ENCODE measurements around the gene SLC16A8. TPM values are rescaled to one million over a fixed set of nuclear protein-coding genes. Genes with fewer than 3 reads are reported as not detected.
A peak's percentile ranks its signal among the peaks of the same experiment; 100 is the strongest.

SLC16A8 gene
- total RNA-seq, 1 experiment from 2014 or later = 1.1 TPM

GRCh38 chr22:38132136-38132535 is 48.2 kb upstream of the SLC16A8 start:
- Histone ChIP-seq H3K23ac (ENCODE audit: insufficient read length, low read depth, low read length) (no peak overlapping the region), H3T11ph (ENCODE audit: low read length) (no peak overlapping the region), H2BK120ac (ENCODE audit: low read depth, low read length, poor library complexity, severe bottlenecking) (no peak overlapping the region), H4K5ac (ENCODE audit: insufficient read length, low read depth, low read length) (no peak overlapping the region), H3K18ac (ENCODE audit: insufficient read length, low read depth, low read length) (no peak overlapping the region), H2BK15ac (ENCODE audit: low read depth, low read length) (no peak overlapping the region), H3K27me3 (ENCODE audit: insufficient read depth, low read length) (no peaks in the 10 kb centered on the region), H4K91ac (ENCODE audit: insufficient read length, low read depth, low read length) (no peak overlapping the region), H3K14ac (ENCODE audit: insufficient read depth, low read length) (no peak overlapping the region), H2BK20ac (ENCODE audit: low read depth, low read length, poor library complexity, severe bottlenecking) (no peak overlapping the region), H2AK5ac (ENCODE audit: insufficient read length, low read length) (no peak overlapping the region), H3K4me1 (ENCODE audit: insufficient read depth, low read length) (no peaks in the 10 kb centered on the region), H4K8ac (replicated peaks; ENCODE audit: insufficient read length, low read depth, low read length) (no peak overlapping the region), H3K4ac (ENCODE audit: low read depth, low read length) (no peak overlapping the region), H3K4me2 (ENCODE audit: insufficient read depth, insufficient read length, low read length) (no peak overlapping the region), H2AFZ (ENCODE audit: low read length) (no peak overlapping the region), H3K79me2 (ENCODE audit: insufficient read depth, low read length) (no peaks in the 10 kb centered on the region), H3K23me2 (ENCODE audit: insufficient read length, low read depth, low read length, poor library complexity, severe bottlenecking) (no peaks in the 10 kb centered on the region), H2BK5ac (ENCODE audit: insufficient read length, low read length) (no peak overlapping the region), H3K56ac (ENCODE audit: insufficient read length, low read depth, low read length) (no peak overlapping the region), H2BK12ac (ENCODE audit: insufficient read length, low read depth, low read length) (no peak overlapping the region), H4K20me1 (ENCODE audit: control insufficient read depth, insufficient read depth, insufficient read length) (no peaks in the 10 kb centered on the region), H3K9ac (ENCODE audit: extremely low read depth, insufficient read length, low read length) (no peak overlapping the region), H3K9me3 (ENCODE audit: control insufficient read depth, low read depth, low read length) (no peaks in the 10 kb centered on the region), H3K27ac (ENCODE audit: insufficient read length, low read depth, low read length) (no peak overlapping the region), H3K79me1 (ENCODE audit: insufficient read depth, low read depth, low read length, poor library complexity, severe bottlenecking) (no peaks in the 10 kb centered on the region)
- Mint-ChIP-seq H3K4me1 (no peaks in the 10 kb centered on the region), H3K36me3 (ENCODE audit: insufficient read depth in 1 of 3, low read depth in 3 of 3) (peaks cover 0 to 31% (median 18%) of the 10 kb centered on the region in 3 experiments; a peak in 6 of 7 replicates), H3K4me3 (no peak overlapping the region; a peak in 1 of 5 replicates), H3K9me3 (no peaks in the 10 kb centered on the region), H3K27me3 (ENCODE audit: low read depth) (no peaks in the 10 kb centered on the region), H3K27ac (peak overlapping the region in 1 of 3 experiments; percentile 82; a peak in 1 of 7 replicates)
- TF ChIP-seq, protein P1, sequence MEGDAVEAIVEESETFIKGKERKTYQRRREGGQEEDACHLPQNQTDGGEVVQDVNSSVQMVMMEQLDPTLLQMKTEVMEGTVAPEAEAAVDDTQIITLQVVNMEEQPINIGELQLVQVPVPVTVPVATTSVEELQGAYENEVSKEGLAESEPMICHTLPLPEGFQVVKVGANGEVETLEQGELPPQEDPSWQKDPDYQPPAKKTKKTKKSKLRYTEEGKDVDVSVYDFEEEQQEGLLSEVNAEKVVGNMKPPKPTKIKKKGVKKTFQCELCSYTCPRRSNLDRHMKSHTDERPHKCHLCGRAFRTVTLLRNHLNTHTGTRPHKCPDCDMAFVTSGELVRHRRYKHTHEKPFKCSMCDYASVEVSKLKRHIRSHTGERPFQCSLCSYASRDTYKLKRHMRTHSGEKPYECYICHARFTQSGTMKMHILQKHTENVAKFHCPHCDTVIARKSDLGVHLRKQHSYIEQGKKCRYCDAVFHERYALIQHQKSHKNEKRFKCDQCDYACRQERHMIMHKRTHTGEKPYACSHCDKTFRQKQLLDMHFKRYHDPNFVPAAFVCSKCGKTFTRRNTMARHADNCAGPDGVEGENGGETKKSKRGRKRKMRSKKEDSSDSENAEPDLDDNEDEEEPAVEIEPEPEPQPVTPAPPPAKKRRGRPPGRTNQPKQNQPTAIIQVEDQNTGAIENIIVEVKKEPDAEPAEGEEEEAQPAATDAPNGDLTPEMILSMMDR (conservative IDR thresholded peaks at IDR 0.05) = no peak
- no CpG with 5 or more reads among the region's 7 CpGs for WGBS (ENCODE audit: extremely low coverage, insufficient read length, low lambda C conversion rate)
- no peak for DNase-seq
